ENCODE data around the gene RFX3.

GRCh38 chr9:3343671-3344070 is 182.1 kb downstream of the RFX3 start:
- TF ChIP-seq REPIN1 (tag by site-specific recombination; IDR thresholded peaks at IDR 0.05; ENCODE audit: low read depth) (no peak), ZNF639 (tag by site-specific recombination; IDR thresholded peaks at IDR 0.05) (no peak), ZNF335 (tag by site-specific recombination; conservative IDR thresholded peaks at IDR 0.05) (no peak), ZNF274 (IDR thresholded peaks at IDR 0.05; ENCODE audit: low read length) (no peak), ZNF274 (tag by site-specific recombination; IDR thresholded peaks at IDR 0.05; ENCODE audit: borderline replicate concordance) (no peak), CTCF (tag by site-specific recombination; IDR thresholded peaks at IDR 0.05) (no peak), ZNF112 (tag by site-specific recombination; IDR thresholded peaks at IDR 0.05) (no peak), YY1 (tag by site-specific recombination; IDR thresholded peaks at IDR 0.05) (no peak), ZNF664 (tag by site-specific recombination; IDR thresholded peaks at IDR 0.05) (no peak), ZBTB11 (tag by site-specific recombination; conservative IDR thresholded peaks at IDR 0.05; ENCODE audit: low read depth) (no peak), ZBTB17 (tag by site-specific recombination; IDR thresholded peaks at IDR 0.05) (no peak), ZNF121 (tag by site-specific recombination; IDR thresholded peaks at IDR 0.05) (no peak), KLF8 (tag by site-specific recombination; IDR thresholded peaks at IDR 0.05) (no peak), ZNF580 (tag by site-specific recombination; IDR thresholded peaks at IDR 0.05) (no peak)
